NCI-H187 (cell line): ENCODE data around the gene CACNG5.

Source experiments
- DNase-seq, 2 experiments: peaks; one replicate each; lab custom pipeline; 2025; lab: John Stamatoyannopoulos, UW

Gene CACNG5

GRCh38 chr17:66906321-66907278 lies 71.7 kb downstream of the CACNG5 start:
- DNase-seq, result peak; percentile 11 to 50

- no peak for DNase-seq
Observed at GRCh38 chr17:66909804-66910373, 75.0 kb downstream of the CACNG5 start.

GRCh38 chr17:66910651-66911285 lies 75.9 kb downstream of the CACNG5 start:
- DNase-seq, result no peak

GRCh38 chr17:66915204-66915611 lies 80.3 kb downstream of the CACNG5 start:
- DNase-seq, result no peak

GRCh38 chr17:66915792-66916191 lies 80.9 kb downstream of the CACNG5 start:
- DNase-seq, result no peak

GRCh38 chr17:66916946-66917345 lies 82.0 kb downstream of the CACNG5 start:
- DNase-seq, result no peak

GRCh38 chr17:66918896-66919295 lies 84.0 kb downstream of the CACNG5 start:
- no peak for DNase-seq

- no peak for DNase-seq
Observed at GRCh38 chr17:66920435-66920834, 85.5 kb downstream of the CACNG5 start.

- DNase-seq, result no peak
Observed at GRCh38 chr17:66920950-66921349, 86.0 kb downstream of the CACNG5 start.

- DNase-seq, result no peak
Observed at GRCh38 chr17:66923886-66924285, 89.0 kb downstream of the CACNG5 start.

- DNase-seq, result no peak
Observed at GRCh38 chr17:66925811-66926500, 91.0 kb downstream of the CACNG5 start.

GRCh38 chr17:66928949-66929348 lies 94.0 kb downstream of the CACNG5 start:
- no peak for DNase-seq

- no peak for DNase-seq
Observed at GRCh38 chr17:66929591-66929990, 94.7 kb downstream of the CACNG5 start.

- no peak for DNase-seq
Observed at GRCh38 chr17:66930933-66931332, 96.0 kb downstream of the CACNG5 start.

GRCh38 chr17:66932311-66932710 lies 97.4 kb downstream of the CACNG5 start:
- DNase-seq, result no peak

GRCh38 chr17:66934040-66934439 lies 99.1 kb downstream of the CACNG5 start:
- DNase-seq, result no peak
